Adrenal gland (tissue), 5 donors: Measurements from ENCODE around the gene ASTN1.

Source experiments
- CTCF ChIP-seq, 6 experiments: fragments of 450-650 bp in 4 of 6; fragments of 200-600 bp in 2 of 6; sonication (generic) in 1 of 6; IDR thresholded peaks; 1 replicate in 5 of 6; 2 replicates in 1 of 6; pipeline versions ENCODE4 v1.5.1 to v1.8.0; 2016 to 2021; ENCODE audit warnings: antibody characterized with exemption in 6 of 6, mild to moderate bottlenecking in 2 of 6, moderate library complexity in 1 of 6
- POLR2A ChIP-seq, 2 donors: fragments of 450-650 bp; IDR thresholded peaks; one replicate each; pipeline ENCODE4 v1.6.1; 2017; ENCODE audit warnings: antibody characterized with exemption in 2 of 2, mild to moderate bottlenecking in 2 of 2, moderate library complexity in 1 of 2
- donor health status: DM: no; HTN: no; CAD: no.

GRCh38 chr1:177010211-177010825 lies 154.2 kb downstream of the ASTN1 start:
- no peak for TF ChIP-seq POLR2A (IDR thresholded peaks at IDR 0.05)
- TF ChIP-seq CTCF (IDR thresholded peaks at IDR 0.05), result no peak
